C4-2B (cell line): ENCODE results near the gene CCSER1.

Experiments
- ZFX ChIP-seq: fragments of 450-650 bp; IDR thresholded peaks from 2 replicates; pipeline ENCODE4 v1.6.1; 2017
- TF ChIP-seq, protein P1 (sequence below): fragments of 450-650 bp; conservative IDR thresholded peaks from 2 replicates; pipeline ENCODE4 v1.5.1; 2017; ENCODE audit warnings: mild to moderate bottlenecking

DNA sequence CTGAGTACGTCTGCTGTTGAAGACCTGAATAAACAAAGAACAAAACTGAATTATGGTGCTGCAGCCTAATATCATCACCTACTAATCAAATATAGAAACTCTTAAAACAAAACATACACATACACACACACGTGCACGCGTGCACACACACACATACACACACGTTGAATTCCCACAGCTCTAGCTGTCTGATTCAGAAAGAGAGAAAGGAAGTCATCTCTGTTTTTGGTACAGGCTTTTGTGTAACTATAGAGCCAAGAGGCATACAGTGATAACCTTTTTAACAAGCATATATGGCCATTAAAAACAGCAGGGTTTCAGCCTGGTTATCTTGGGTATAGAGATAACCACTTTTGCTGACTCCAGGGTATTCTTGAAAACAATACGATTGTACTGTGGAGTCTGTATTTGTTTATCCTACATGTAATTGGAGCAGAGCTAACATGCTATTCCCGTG is 823.2 kb downstream of the CCSER1 start:
- TF ChIP-seq, protein P1, sequence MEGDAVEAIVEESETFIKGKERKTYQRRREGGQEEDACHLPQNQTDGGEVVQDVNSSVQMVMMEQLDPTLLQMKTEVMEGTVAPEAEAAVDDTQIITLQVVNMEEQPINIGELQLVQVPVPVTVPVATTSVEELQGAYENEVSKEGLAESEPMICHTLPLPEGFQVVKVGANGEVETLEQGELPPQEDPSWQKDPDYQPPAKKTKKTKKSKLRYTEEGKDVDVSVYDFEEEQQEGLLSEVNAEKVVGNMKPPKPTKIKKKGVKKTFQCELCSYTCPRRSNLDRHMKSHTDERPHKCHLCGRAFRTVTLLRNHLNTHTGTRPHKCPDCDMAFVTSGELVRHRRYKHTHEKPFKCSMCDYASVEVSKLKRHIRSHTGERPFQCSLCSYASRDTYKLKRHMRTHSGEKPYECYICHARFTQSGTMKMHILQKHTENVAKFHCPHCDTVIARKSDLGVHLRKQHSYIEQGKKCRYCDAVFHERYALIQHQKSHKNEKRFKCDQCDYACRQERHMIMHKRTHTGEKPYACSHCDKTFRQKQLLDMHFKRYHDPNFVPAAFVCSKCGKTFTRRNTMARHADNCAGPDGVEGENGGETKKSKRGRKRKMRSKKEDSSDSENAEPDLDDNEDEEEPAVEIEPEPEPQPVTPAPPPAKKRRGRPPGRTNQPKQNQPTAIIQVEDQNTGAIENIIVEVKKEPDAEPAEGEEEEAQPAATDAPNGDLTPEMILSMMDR, result no peak
- TF ChIP-seq ZFX, result no peak
